MM.1S (cell line): Measurements from ENCODE around the gene FAM32A.
A peak's percentile ranks its signal among the peaks of the same experiment; 100 is the strongest.

Experiments
- DNase-seq: peaks from one replicate; pipeline ENCODE4 v3.0.0-alpha.2; 2015
- H2AFZ ChIP-seq: fragments of 300-600 bp; sonication (generic); 2 replicates; pipeline ENCODE4 v1.6.0; 2016; ENCODE audit warnings: antibody characterized with exemption, low read length
- H3F3A ChIP-seq: fragments of 300-600 bp; sonication (generic); 2 replicates; pipeline ENCODE4 v1.6.1; 2016; ENCODE audit warnings: mild to moderate bottlenecking, antibody characterized with exemption, low read length, moderate library complexity, mixed read lengths; ENCODE audit not compliant: insufficient read depth
- H3K27ac ChIP-seq: fragments of 300-600 bp; sonication (generic); 2 replicates; pipeline ENCODE4 v1.5.1; 2016; ENCODE audit warnings: mild to moderate bottlenecking, low read length
- H3K27me3 ChIP-seq: fragments of 300-600 bp; sonication (generic); replicated peaks from 2 replicates; pipeline ENCODE4 v1.6.0; 2016; ENCODE audit warnings: low read length; ENCODE audit not compliant: insufficient read depth
- H3K36me3 ChIP-seq: fragments of 300-600 bp; sonication (generic); replicated peaks from 2 replicates; pipeline ENCODE4 v1.6.1; 2016; ENCODE audit warnings: mild to moderate bottlenecking, low read length, mixed read lengths; ENCODE audit not compliant: insufficient read depth
- H3K4me1 ChIP-seq: fragments of 300-600 bp; sonication (generic); 2 replicates; pipeline ENCODE4 v1.6.1; 2016; ENCODE audit warnings: low read length, mixed read lengths
- H3K4me2 ChIP-seq: fragments of 300-600 bp; sonication (generic); 2 replicates; pipeline ENCODE4 v1.6.0; 2016; ENCODE audit warnings: low read depth, low read length
- H3K4me3 ChIP-seq: fragments of 300-600 bp; sonication (generic); 2 replicates; pipeline ENCODE4 v1.5.1; 2016; ENCODE audit warnings: low read length, mixed read lengths
- H3K79me2 ChIP-seq: fragments of 300-600 bp; sonication (generic); 2 replicates; pipeline ENCODE4 v1.6.1; 2016; ENCODE audit warnings: mixed run types, low read length, mixed read lengths
- H3K9ac ChIP-seq: fragments of 300-600 bp; sonication (generic); 2 replicates; pipeline ENCODE4 v1.6.1; 2016; ENCODE audit warnings: low read length, mixed read lengths
- H3K9me2 ChIP-seq: fragments of 300-600 bp; sonication (generic); replicated peaks from 2 replicates; pipeline ENCODE4 v1.6.1; 2016; ENCODE audit warnings: mild to moderate bottlenecking, low read length, mixed read lengths; ENCODE audit not compliant: insufficient read depth
- H3K9me3 ChIP-seq: fragments of 300-600 bp; sonication (generic); replicated peaks from 2 replicates; pipeline ENCODE4 v1.6.1; 2016; ENCODE audit warnings: mild to moderate bottlenecking, low read length, mixed read lengths; ENCODE audit not compliant: insufficient read depth
- H4K20me1 ChIP-seq: fragments of 300-600 bp; sonication (generic); 2 replicates; pipeline ENCODE4 v1.6.1; 2016; ENCODE audit warnings: mild to moderate bottlenecking, low read length, moderate library complexity, mixed read lengths; ENCODE audit not compliant: insufficient read depth
- CTCF ChIP-seq: fragments of 300-600 bp; sonication (generic); IDR thresholded peaks from 2 replicates; pipeline ENCODE4 v1.5.1; 2016; ENCODE audit warnings: antibody characterized with exemption, low read length, mixed read lengths
- EZH2 ChIP-seq: fragments of 300-600 bp; sonication (generic); optimal IDR thresholded peaks from 2 replicates; pipeline ENCODE3; 2017; ENCODE audit warnings: low read depth, mild to moderate bottlenecking, antibody characterized with exemption, low read length, mixed read lengths
- EZH2phosphoT487 ChIP-seq: fragments of 300-600 bp; sonication (generic); IDR thresholded peaks from 2 replicates; pipeline ENCODE4 v1.6.1; 2018; ENCODE audit warnings: antibody characterized with exemption, low read length

Gene FAM32A

GRCh38 chr19:16155128-16155527 lies 30.1 kb upstream of the FAM32A start:
- H3K36me3 ChIP-seq, result peaks cover 39% of the 10 kb centered on the region
- no peaks in the 10 kb centered on the region for H3K9me3 ChIP-seq
- H4K20me1 ChIP-seq, result no peaks in the 10 kb centered on the region
- no peak for DNase-seq
- H3K27me3 ChIP-seq, result no peaks in the 10 kb centered on the region
- peak overlapping the region; percentile 38 for H3K4me2 ChIP-seq
- TF ChIP-seq EZH2 (no peak), EZH2phosphoT487 (no peak), CTCF (no peak)
- H3K79me2 ChIP-seq, result peaks cover 49% of the 10 kb centered on the region
- peak overlapping the region; percentile 64 for H3K9ac ChIP-seq
- H3K4me1 ChIP-seq, result peaks cover 52% of the 10 kb centered on the region
- H3F3A ChIP-seq, result peaks cover 87% of the 10 kb centered on the region
- H3K4me3 ChIP-seq, result peak overlapping the region; percentile 2; the same call in 1 of the 2 replicates
- H3K9me2 ChIP-seq, result no peaks in the 10 kb centered on the region
- H3K27ac ChIP-seq, result peak overlapping the region; percentile 99
- no peak overlapping the region for H2AFZ ChIP-seq

- Histone ChIP-seq H3K9me3 (no peaks in the 10 kb centered on the region), H2AFZ (no peak overlapping the region), H4K20me1 (no peaks in the 10 kb centered on the region), H3K36me3 (peaks cover 33% of the 10 kb centered on the region), H3K27ac (peak overlapping the region; percentile 99; the same call in 1 of the 2 replicates), H3K4me2 (no peak overlapping the region), H3K4me3 (no peak overlapping the region), H3K27me3 (no peaks in the 10 kb centered on the region), H3K79me2 (peaks cover 31% of the 10 kb centered on the region), H3K9ac (no peak overlapping the region), H3K9me2 (no peaks in the 10 kb centered on the region), H3K4me1 (peaks cover 56% of the 10 kb centered on the region), H3F3A (peaks cover 88% of the 10 kb centered on the region)
- TF ChIP-seq CTCF (no peak), EZH2 (no peak), EZH2phosphoT487 (no peak)
- no peak for DNase-seq
Measured at GRCh38 chr19:16156904-16157303, 28.3 kb upstream of the FAM32A start.

GRCh38 chr19:16157601-16158000 lies 27.6 kb upstream of the FAM32A start:
- no peaks in the 10 kb centered on the region for H3K27me3 ChIP-seq
- peaks cover 54% of the 10 kb centered on the region for H3K4me1 ChIP-seq
- DNase-seq, result no peak
- H2AFZ ChIP-seq, result no peak overlapping the region
- no peaks in the 10 kb centered on the region for H3K9me3 ChIP-seq
- no peak overlapping the region for H3K9ac ChIP-seq
- no peak overlapping the region for H3K4me3 ChIP-seq
- H3K27ac ChIP-seq, result peak overlapping the region; percentile 99; the same call in 1 of the 2 replicates
- no peaks in the 10 kb centered on the region for H3K9me2 ChIP-seq
- TF ChIP-seq EZH2phosphoT487, result no peak
- TF ChIP-seq EZH2, result no peak
- TF ChIP-seq CTCF, result no peak
- H4K20me1 ChIP-seq, result no peaks in the 10 kb centered on the region
- no peak overlapping the region for H3K4me2 ChIP-seq
- peaks cover 87% of the 10 kb centered on the region for H3F3A ChIP-seq
- H3K79me2 ChIP-seq, result peaks cover 27% of the 10 kb centered on the region
- H3K36me3 ChIP-seq, result peaks cover 29% of the 10 kb centered on the region
